ENCODE results near the gene L3MBTL1.
"Not testable (repeated sequence)": the region's sequence is repeated elsewhere in the genome, so short reads cannot be mapped to it uniquely, and the experiment has no call there.

Gene L3MBTL1

DNA sequence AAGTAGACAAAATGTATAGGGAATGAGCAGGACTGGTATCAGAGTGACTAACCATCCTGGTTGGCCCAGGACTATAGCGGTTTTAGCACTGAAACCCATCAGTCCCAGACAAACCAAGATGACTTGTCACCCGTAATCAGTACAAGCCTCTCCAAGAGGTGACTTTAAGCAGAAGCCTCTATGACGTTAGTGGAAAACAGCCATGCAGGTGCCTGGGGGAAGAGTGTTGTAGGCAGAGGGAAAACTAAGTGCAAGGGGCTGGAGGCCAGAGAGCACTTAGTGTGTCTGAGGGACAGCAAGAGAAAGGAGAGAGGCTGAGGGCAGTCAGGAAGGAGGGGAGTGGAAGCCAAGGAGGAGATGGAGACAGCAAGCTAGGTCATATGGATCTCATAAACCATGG, 53.5 kb downstream of the L3MBTL1 start:
- no peak for DNase-seq

- no peak for DNase-seq
Observed at GRCh38 chr20:43563429-43563828, 55.9 kb downstream of the L3MBTL1 start.

DNA sequence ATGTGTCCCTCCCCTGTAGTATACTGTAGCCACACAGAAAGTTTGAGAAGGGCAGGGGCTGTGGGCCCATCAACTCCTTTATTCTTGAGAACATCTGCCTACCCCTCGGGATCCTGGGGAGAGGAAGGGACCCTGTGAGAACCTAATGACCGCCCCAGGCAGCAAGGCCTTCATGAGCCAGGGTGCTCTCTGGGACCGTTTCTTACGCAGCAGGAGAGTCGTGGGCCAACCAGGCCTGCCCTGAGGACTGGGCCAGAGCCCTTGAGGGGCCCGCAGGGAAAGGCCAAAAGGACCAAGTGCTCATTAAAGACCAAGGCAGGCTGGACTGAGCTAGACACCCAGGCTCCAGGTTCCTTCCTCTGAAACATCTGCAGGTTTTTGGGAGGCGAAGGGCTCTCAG, 56.5 kb downstream of the L3MBTL1 start:
- DNase-seq, result no peak

- no peak for DNase-seq
Observed at GRCh38 chr20:43564455-43564854, 57.0 kb downstream of the L3MBTL1 start.

GRCh38 chr20:43564993-43565757, 57.7 kb downstream of the L3MBTL1 start:
- DNase-seq, result no peak

DNA sequence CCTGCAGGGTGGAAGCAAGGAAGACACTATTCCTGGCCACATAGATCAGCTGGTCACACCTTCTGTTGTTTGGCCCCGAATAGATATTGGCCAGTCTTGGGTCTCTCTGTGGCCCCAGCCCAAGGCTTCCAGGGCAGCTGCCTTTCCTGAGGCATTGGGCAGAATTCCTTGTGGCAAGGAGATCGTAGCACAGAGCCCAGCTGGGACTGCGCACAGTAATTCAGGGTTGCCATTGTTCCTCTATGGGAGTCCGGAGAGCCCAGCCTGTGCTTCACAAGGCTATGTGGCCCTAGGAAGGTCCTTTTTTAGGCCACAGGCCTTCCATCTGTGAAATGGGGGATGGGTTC, 58.2 kb downstream of the L3MBTL1 start:
- DNase-seq, result no peak

GRCh38 chr20:43567477-43567876, 60.0 kb downstream of the L3MBTL1 start:
- DNase-seq, result no peak

GRCh38 chr20:43568706-43569105, 61.2 kb downstream of the L3MBTL1 start:
- no peak for DNase-seq

DNA sequence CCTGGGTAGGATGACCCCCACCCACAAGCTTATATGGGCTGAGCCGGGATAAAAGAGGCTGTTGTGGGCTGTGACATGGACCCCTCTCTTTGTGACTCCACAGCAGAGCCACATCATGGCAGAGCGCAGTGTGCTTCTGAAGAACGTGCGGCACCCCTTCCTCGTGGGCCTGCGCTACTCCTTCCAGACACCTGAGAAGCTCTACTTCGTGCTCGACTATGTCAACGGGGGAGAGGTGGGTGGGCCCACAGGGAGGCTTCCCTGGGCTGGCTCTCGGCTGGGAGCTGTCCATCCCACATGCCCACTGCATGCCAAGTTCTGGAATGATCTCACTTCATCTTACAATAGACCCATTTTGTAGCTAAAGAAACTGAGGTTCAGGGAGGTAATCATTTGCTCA, 61.8 kb downstream of the L3MBTL1 start:
- DNase-seq, result no peak

DNA sequence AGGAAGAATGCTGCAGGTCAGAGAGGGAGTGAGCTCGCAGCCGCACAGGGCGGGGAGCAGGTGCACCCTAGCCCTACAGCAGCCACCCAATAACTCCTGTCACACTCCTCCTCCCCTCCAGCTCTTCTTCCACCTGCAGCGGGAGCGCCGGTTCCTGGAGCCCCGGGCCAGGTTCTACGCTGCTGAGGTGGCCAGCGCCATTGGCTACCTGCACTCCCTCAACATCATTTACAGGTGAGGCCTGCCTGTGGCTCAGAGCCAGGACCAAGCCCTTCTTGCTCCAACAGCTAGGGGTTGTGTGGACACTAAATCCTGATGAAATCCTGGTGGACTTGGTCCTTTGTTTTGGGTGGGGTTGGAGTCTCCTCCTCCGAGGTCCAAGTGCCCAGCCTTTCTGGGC, 63.0 kb downstream of the L3MBTL1 start:
- DNase-seq, result no peak

DNA sequence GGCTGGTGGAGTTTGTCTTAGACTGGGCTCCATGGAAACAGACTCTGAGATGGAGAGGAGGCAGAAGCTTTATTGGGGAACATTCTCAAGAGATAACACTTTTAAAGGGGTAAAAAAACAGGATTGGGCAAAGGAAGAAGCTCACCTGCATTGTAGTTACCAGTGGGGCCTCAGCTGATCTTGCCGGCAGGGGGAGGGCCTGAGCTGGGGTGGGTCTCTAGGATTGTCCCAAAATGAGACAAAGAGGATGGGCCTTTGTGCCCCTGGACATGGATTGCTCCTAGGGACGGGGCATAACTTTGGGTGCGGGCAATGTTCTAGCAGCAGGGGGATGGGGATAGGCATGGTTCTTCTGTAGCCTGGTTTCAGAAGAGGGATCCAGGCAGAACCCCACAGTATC, 63.8 kb downstream of the L3MBTL1 start:
- no peak for DNase-seq

- DNase-seq, result no peak
Observed at GRCh38 chr20:43571771-43572170, 64.3 kb downstream of the L3MBTL1 start.

DNA sequence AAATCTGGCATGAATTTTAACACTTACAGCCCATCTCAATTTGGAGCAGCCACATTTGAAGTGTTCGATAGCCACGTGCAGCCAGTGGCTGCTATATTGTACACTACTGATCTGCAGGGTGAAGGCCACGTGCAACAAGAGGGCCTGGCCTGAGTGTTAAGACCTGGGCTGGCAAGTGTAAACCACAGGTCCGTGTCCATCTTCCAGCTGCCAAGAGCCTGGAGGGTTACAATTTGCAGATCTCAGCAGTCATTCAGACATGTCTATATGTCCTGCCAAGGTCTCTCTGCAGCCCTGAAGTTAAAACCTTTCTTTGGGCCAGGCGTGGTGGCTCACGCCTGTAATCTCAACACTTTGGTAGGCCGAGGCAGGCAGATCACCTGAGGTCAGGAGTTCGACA, 65.4 kb downstream of the L3MBTL1 start:
- DNase-seq, result no peak

DNA sequence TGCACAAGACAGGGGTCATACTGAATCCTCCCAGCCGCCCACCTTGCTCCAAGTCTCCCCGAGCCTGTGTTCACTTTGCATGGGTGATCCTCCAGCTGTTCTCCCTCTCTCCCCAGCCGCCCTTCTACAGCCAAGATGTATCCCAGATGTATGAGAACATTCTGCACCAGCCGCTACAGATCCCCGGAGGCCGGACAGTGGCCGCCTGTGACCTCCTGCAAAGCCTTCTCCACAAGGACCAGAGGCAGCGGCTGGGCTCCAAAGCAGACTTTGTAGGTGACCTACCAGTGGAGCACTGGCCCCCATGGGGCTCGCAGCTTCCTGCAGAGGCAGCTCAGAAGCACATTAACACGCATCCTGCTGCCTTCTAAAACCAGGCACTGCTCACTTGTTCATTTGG, 68.6 kb downstream of the L3MBTL1 start:
- DNase-seq, result no peak

- no peak for DNase-seq
Observed at GRCh38 chr20:43579861-43580793, 72.6 kb downstream of the L3MBTL1 start.

DNA sequence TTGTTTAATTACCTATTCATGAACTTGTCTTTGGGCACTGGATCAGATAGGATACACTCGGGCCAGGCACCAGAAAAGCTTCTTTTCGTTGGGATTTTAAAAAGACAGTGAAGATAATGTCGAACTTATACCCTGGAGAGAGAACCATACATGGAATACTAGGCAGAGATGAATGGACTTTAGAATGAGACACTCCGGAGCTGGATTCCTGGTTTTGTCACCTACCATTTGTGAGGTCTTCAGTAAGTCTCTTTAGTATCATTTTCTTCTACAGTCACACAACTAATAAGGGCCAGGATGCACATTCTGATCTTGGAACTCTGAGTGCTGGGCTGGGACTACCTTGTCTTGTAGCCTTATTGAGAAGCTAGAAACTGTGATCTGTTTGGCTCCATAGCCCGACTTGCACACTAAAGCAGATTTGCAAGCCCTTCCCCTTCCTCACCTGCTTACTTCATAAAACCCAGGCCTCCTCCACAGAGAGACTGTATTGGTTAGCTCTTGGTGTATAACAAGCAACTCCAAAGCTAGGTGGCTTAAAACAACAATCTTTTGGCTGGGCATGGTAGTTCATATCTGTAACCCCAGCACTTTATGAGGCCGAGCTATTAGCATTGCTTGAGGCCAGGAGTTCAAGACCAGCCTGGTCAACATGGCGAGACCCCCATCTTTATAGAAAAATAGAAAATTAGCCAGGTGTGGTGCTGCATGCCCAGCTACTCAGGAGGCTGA, 75.8 kb downstream of the L3MBTL1 start:
- DNase-seq, result no peak

DNA sequence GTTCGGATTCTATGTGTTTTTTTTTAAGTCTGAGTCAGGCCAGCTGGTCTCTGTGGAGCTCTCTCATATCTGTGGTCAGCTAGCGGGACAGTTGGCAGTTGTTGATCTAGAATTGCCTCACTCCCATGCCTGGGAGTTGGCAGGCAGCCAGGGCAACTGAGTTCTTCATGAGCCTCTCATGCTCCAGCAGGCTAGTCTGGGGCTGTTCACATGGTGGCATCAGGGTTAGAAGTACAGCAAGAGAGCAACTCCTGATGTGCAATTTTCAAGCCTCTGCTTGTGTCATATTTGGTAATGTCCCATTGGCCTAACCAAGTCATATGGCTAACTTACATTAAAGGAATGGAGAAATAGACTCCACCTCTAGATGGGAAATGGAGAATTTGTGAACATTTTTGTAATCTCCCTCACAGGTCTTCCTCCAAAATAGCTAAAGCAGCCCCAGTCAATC, 76.5 kb downstream of the L3MBTL1 start:
- DNase-seq, result peak; percentile 46

DNA sequence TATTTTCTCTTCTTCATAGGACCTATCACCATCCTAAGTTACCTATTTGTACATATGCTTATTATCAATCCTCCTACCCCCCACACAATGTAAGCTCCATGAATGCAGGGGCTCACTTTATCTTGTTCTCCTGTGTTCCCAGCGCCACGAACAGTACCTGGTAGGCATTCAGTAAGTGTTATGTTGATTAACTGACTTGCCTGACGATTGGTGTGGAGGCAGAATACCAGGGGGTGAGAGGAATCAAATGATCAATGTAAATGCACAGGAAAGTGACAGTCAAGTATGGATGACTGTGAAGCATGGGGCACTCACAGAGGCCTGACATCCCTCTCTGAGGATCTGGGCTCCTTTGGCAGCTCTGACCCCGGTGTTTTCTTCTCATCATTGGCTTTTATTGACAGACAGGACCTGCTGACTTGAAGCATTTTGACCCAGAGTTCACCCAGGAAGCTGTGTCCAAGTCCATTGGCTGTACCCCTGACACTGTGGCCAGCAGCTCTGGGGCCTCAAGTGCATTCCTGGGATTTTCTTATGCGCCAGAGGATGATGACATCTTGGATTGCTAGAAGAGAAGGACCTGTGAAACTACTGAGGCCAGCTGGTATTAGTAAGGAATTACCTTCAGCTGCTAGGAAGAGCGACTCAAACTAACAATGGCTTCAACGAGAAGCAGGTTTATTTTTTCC, 77.1 kb downstream of the L3MBTL1 start:
- no peak for DNase-seq

DNA sequence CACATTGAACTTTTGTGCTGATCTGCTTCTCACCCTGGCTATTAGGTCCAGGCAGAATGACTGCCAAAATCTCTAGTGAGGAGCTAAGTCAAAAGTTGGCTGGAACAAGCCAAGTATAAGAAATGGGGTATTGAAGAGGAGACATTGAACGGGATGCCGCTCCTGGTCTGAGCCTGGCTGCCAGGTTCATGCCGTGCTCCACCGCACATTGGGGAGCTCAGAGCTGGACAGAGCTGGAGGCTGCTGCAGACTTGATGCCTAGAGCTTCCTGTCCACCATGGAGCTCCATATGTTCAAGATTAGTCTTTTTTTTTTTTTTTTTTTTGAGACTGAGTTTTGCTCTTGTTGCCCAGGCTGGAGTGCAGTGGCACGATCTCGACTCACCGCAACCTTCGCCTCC, 79.1 kb downstream of the L3MBTL1 start:
- DNase-seq, result no peak

DNA sequence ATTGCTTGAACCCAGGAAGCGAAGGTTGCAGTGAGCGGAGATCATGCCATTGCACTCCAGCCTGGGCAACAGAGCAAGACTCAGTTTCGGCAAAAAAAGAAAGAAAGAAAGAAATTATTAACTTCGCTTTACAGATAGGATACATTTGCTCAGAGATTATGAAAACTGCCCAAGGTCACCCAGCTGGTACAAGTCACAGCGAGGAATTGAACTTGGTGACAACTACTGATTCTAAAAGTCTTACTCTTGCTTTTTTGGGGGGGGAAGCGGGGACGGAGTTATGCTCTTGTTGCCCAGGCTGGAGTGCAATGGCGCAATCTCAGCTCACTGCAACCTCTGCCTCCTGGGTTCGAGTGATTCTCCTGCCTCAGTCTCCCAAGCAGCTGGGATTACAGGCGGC, 81.0 kb downstream of the L3MBTL1 start:
- DNase-seq, result not testable (repeated sequence)

DNA sequence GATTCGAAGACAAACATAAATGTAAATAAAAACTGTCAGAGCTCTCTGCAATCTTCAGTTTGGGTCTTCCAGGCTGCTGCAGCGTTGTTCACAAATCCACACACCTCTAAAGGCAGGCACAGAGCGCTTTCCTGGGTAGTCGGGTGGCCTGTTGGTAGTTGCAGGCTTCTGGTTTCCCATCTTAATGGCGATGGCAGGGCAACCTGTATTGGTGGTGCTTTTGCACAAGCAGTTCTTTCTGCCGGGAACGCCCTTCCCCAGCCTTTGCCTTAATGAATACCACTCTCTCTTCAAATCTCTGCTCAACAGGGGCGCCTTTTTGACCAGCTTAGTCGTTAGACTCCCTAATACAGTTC, 82.5 kb downstream of the L3MBTL1 start:
- DNase-seq, result peak; percentile 31

DNA sequence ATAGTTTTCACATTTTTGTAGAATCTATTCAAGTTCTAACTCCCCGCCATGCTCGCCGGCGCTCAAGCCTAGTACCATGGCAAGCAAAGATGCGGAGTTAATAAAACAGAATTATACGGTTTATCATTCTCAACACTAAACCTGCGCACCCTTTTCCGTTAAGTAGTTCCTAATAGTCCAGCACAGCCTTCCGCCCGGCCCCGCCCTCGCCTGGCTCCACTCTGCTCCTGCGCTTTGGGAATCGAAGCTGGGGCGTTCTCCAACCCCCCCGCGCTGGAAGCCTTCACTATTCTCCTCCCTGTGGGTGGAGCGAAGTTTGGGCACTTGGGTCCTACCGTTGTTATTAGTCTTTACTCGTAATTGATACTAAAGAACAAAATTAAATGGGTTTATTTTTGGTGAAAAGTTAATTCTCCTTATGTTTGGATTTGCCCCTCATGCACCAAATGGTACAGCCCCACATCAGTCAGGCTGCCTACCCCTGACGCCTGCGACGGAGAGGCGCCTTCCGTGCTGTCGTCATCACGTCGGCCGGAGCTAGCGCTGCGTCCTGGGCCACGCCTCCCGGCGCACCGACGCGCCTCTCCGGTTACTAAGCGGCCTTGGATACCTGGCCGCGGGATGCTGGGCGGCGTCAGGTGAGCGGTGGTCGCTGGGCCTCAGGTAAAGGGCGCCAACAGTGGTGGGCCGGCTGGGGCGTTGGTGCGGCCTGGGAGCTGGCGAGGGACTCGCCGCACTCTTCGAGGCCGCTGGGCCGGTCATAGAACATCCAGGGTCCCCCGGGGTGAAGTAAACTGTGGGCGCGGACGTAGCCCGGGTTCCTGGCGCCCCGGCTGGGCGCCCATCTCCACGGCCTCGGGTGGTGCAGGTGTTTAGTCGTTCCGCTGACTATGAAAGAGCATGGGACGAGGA, 83.2 kb downstream of the L3MBTL1 start, which contains the start of gene IFT52:
TSS of gene IFT52 (plus strand) at position 546 of the 912 bp plus-strand sequence. CDS start 3,762 bp downstream, outside the sequence.
- peak; percentile 98 for DNase-seq
